Erythroblast (primary cell): ENCODE measurements around the gene NUDT4.

ENCODE experiments used
- GATA1 ChIP-seq: IDR thresholded peaks from 2 replicates; pipeline ENCODE4 v1.6.1; 2011; ENCODE audit warnings: low read depth, mild to moderate bottlenecking, control low read depth, low read length, moderate library complexity
- POLR2A ChIP-seq: IDR thresholded peaks from 2 replicates; pipeline ENCODE4 v1.6.1; 2011; ENCODE audit warnings: mild to moderate bottlenecking, low read length

DNA sequence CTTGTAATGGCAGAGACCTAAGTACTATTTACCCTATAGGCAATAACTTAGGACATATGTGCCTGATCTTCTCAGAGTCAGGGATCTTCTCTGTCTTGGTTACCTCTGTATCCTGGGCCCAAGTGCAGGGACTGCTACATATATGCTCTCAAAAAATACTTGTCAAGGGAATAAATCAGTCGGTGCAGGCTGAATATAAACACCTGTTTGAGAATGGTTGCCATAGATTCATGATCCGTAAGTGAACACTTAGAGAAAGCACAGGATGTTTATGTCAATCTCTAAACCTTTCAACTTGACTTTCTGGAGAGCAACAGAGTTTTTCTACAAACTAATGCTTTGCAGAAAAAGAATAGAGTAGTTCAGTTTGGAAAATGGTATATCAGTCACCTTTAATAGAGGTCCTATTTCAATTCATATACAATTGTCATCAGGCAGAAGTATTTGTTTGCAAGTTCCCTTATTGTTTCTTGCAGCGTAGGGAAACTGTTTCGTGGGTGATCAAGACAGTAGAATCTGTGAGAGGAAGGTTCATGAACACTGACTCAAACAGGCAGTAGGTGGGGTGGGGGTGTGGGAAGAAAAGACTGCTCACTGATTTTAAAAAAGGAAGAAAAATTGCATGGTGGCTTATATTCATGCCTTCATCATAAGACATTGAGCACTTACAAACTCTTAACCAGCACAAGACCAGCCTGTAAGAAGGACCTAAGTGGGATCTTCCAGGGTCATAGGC lies 70.0 kb downstream of the NUDT4 start:
- no peak for TF ChIP-seq POLR2A
- TF ChIP-seq GATA1: no peak
